Testis (tissue), 3 donors: ENCODE data around the gene RPS2. TPM values are rescaled to one million over a fixed set of nuclear protein-coding genes. Genes with fewer than 3 reads are reported as not detected.
"Not testable (repeated sequence)": the region's sequence is repeated elsewhere in the genome, so short reads cannot be mapped to it uniquely, and the experiment has no call there.

ENCODE experiments used
- DNase-seq: peaks from one replicate; pipeline ENCODE4 v3.0.0-alpha.2; 2019
- H3K27ac ChIP-seq, 2 donors: fragments of 200-600 bp; sonication (generic); one replicate each; pipeline ENCODE4 v1.5.1; 2019
- H3K27me3 ChIP-seq: fragments of 200-600 bp; sonication (generic); one replicate; pipeline ENCODE4 v1.5.1; 2019
- H3K36me3 ChIP-seq: fragments of 200-600 bp; sonication (generic); one replicate; pipeline ENCODE4 v1.5.1; 2017; ENCODE audit warnings: low read depth; ENCODE audit errors: missing control alignments
- H3K4me1 ChIP-seq: fragments of 200-600 bp; sonication (generic); one replicate; pipeline ENCODE4 v1.5.1; 2019
- H3K4me3 ChIP-seq, 2 donors: fragments of 200-600 bp; sonication (generic); one replicate each; pipeline ENCODE4 v1.5.1; 2017 to 2019
- H3K9me3 ChIP-seq: fragments of 200-600 bp; sonication (generic); one replicate; pipeline ENCODE4 v1.5.1; 2017
- CTCF ChIP-seq, 3 experiments: fragments of 450-650 bp in 2 of 3; fragments of 200-600 bp in 1 of 3; sonication (generic) in 1 of 3; IDR thresholded peaks; one replicate each; pipeline ENCODE4 v1.5.1; 2016 to 2019; ENCODE audit warnings: antibody characterized with exemption in 3 of 3, mild to moderate bottlenecking in 2 of 3, moderate library complexity in 1 of 3
- POLR2A ChIP-seq: fragments of 450-650 bp; IDR thresholded peaks from one replicate; pipeline ENCODE4 v1.6.1; 2017; ENCODE audit warnings: antibody characterized with exemption, mild to moderate bottlenecking, moderate library complexity
- whole genome bisulfite sequencing, 2 donors: methylation state at CpG; one replicate each; pipeline ENCODE4 v1.1.5; 2018; 5-methylcytosine and 5-hydroxymethylcytosine counted together
- intact Hi-C: fragments of 100-400 bp; cut with DNase I; formaldehyde crosslinking; loops from one replicate; pipeline ENCODE4 v1.15.1; 2023; ENCODE audit warnings: low total_unique reads
- polyA plus RNA-seq: library from polyadenylated mRNA; stranded (reverse); fragments of 350-450 nt; fragmentation: Illumina TruSeq; extraction: RNeasy Lipid Tissue Mini Kit (QIAGEN cat#74804); gene quantifications from one replicate; pipeline ENCODE4 v1.2.3, GENCODE V29; 2014; ENCODE audit warnings: low read depth, low replicate concordance; ENCODE audit not compliant: insufficient read depth
- total RNA-seq, 2 donors: library from RNA; depleted of rRNA; stranded (reverse); fragments of >200 nt; gene quantifications; one replicate each; pipeline ENCODE4 v1.2.3, GENCODE V29; 2016

The RPS2 gene
- total and polyA plus RNA-seq, 3 donors from 2014 or later = 744 to 1,779 (median 1,272) TPM

- H3K27me3 ChIP-seq = no peaks in the 10 kb centered on the region
- no peak overlapping the region for H3K4me3 ChIP-seq
- TF ChIP-seq CTCF (IDR thresholded peaks at IDR 0.05) = no peak
- no peak for TF ChIP-seq POLR2A
- H3K4me1 ChIP-seq = peaks cover 23% of the 10 kb centered on the region
- intact Hi-C loops = no loop called here
- DNase-seq = no peak
- no peaks in the 10 kb centered on the region for H3K9me3 ChIP-seq
- no peaks in the 10 kb centered on the region for H3K36me3 ChIP-seq
- WGBS, 2 donors = 61 to 65% methylated on average over 20 of the region's 20 CpGs
- no peak overlapping the region for H3K27ac ChIP-seq
Observed at GRCh38 chr16:1960665-1961630, 3.7 kb downstream of the RPS2 start.

- Histone ChIP-seq H3K9me3 (no peaks in the 10 kb centered on the region), H3K27ac (peak within 1 kb of the TSS; percentile 7 to 82), H3K4me1 (peaks cover 17% of the 10 kb centered on the region), H3K36me3 (no peaks in the 10 kb centered on the region), H3K27me3 (no peaks in the 10 kb centered on the region), H3K4me3 (peak within 1 kb of the TSS; percentile 81 to 89)
- intact Hi-C loops = no loop called here
- DNase-seq = peak; percentile 93
- WGBS, 2 donors = 0 to 1% methylated on average over 27 to 69 of the region's 79 CpGs
- TF ChIP-seq POLR2A = peak; percentile 51
- TF ChIP-seq CTCF (IDR thresholded peaks at IDR 0.05) = peak; percentile 62 to 75 (median 65)
Observed at GRCh38 chr16:1959269-1960039, 5.2 kb downstream of the RPS2 start, which contains the start of gene NDUFB10. Gene NDUFB10 (plus strand): TSS chr16:1959538. CDS start chr16:1959625, 87 bp downstream.

GRCh38 chr16:1958715-1959268, 5.8 kb downstream of the RPS2 start:
- no peak for DNase-seq
- no peak for TF ChIP-seq CTCF (IDR thresholded peaks at IDR 0.05)
- TF ChIP-seq POLR2A = no peak
- intact Hi-C loops = no loop called here
- Histone ChIP-seq H3K4me3 (peak overlapping the region; percentile 81 to 89), H3K27ac (peak overlapping the region in 1 of 2 donors; percentile 82), H3K4me1 (peaks cover 16% of the 10 kb centered on the region), H3K36me3 (no peaks in the 10 kb centered on the region), H3K9me3 (no peaks in the 10 kb centered on the region), H3K27me3 (no peaks in the 10 kb centered on the region)
- 11 to 29% methylated on average over 9 to 14 of the region's 14 CpGs for WGBS, 2 donors

GRCh38 chr16:1958143-1958491, 6.5 kb downstream of the RPS2 start:
- DNase-seq = not testable (repeated sequence)
- 60 to 78% methylated on average over 22 to 30 of the region's 30 CpGs for WGBS, 2 donors
- H3K27ac ChIP-seq = peak overlapping the region in 1 of 2 donors; percentile 7

GRCh38 chr16:1957434-1958142, 7.0 kb downstream of the RPS2 start:
- H3K27ac ChIP-seq, H3K36me3 ChIP-seq, intact Hi-C loops, DNase-seq, H3K9me3 ChIP-seq, H3K27me3 ChIP-seq: not testable (repeated sequence)
- peaks cover 14% of the 10 kb centered on the region for H3K4me1 ChIP-seq
- 63 to 78% methylated on average over 19 to 22 of the region's 22 CpGs for WGBS, 2 donors
- peak overlapping the region; percentile 21 to 34 for H3K4me3 ChIP-seq

More at GRCh38 chr16:1958143-1958491, 6.5 kb downstream of the RPS2 start:
- Histone ChIP-seq H3K4me3 (peak overlapping the region; percentile 21 to 34), H3K4me1 (peaks cover 14% of the 10 kb centered on the region)
- H3K36me3 ChIP-seq, intact Hi-C loops, H3K9me3 ChIP-seq, H3K27me3 ChIP-seq: not testable (repeated sequence)
